HCT116 (cell line): Measurements from ENCODE around the gene CINP. TPM values are rescaled to one million over a fixed set of nuclear protein-coding genes. Genes with fewer than 3 reads are reported as not detected.

Experiments used
- ATAC-seq: fragments of 200-7000 bp; cut with Tn5 transposase; 2 replicates; pipeline ENCODE4 v1.9.1; 2020; ENCODE audit warnings: mild to moderate bottlenecking, moderate library complexity
- BruUV-seq: library from RNA; stranded (reverse); fragments of 400-500 nt; replicated peaks from 2 replicates; lab custom pipeline; 2021; lab: Mats Ljungman, UMichigan
- CTCF ChIA-PET: fragments of 300-600 bp; sonication (Branson Sonifier 250); formaldehyde crosslinking; loops from one replicate; lab custom pipeline; 2021; ENCODE audit warnings: antibody characterized with exemption; lab: Charles Lee
- POLR2A ChIA-PET: fragments of 300-600, 350-600 bp; sonication (Branson Sonifier 250); formaldehyde crosslinking; loops from one replicate; lab custom pipeline; 2021; ENCODE audit warnings: antibody characterized with exemption; lab: Charles Lee
- RAD21 ChIA-PET, 2 experiments: fragments of 300-600 bp; sonication (Branson Sonifier 250); formaldehyde crosslinking; loops; one replicate each; lab custom pipeline; 2023; ENCODE audit warnings: low total read pairs in 2 of 2; ENCODE audit not compliant: uncharacterized antibody in 2 of 2, unreplicated experiment in 2 of 2, low non-redundant PET in 1 of 2; lab: Charles Lee
- DNase-seq: peaks from one replicate; pipeline ENCODE4 v3.0.0-alpha.2; 2010; ENCODE audit warnings: low read depth, low spot score
- H2AFZ ChIP-seq: fragments of 200-600 bp; shearing (Covaris generic), sonication (generic); 2 replicates; pipeline ENCODE4 v1.6.1; 2017; ENCODE audit warnings: low read depth, mixed run types, mixed read lengths, antibody characterized with exemption, low read length; ENCODE audit not compliant: poor library complexity, severe bottlenecking
- H3K27ac ChIP-seq: 2 replicates; pipeline ENCODE4 v1.5.1; 2012; ENCODE audit warnings: low read depth, low read length
- H3K27me3 ChIP-seq: fragments of 200-600 bp; sonication (generic); 2 replicates; pipeline ENCODE4 v1.6.1; 2016; ENCODE audit warnings: mixed run types, low read length, mixed read lengths; ENCODE audit not compliant: insufficient read depth
- H3K36me3 ChIP-seq, 2 experiments: fragments of 200-500 bp in 1 of 2; fragments of 200-600 bp in 1 of 2; sonication (Bioruptor generic) in 1 of 2; sonication (generic) in 1 of 2; 2 replicates each; pipeline versions ENCODE4 v1.5.1 to v1.6.1; 2014 to 2016; ENCODE audit warnings: low read length in 2 of 2, inconsistent platforms in 1 of 2, mixed read lengths in 1 of 2, mixed run types in 1 of 2; ENCODE audit not compliant: insufficient read depth in 2 of 2, control insufficient read depth in 1 of 2
- H3K4me1 ChIP-seq, 2 experiments: fragments of 200-600 bp in 1 of 2; sonication (generic) in 1 of 2; 2 replicates each; pipeline versions ENCODE4 v1.5.1 to v1.6.1; 2012 to 2017; ENCODE audit warnings: low read length in 2 of 2, inconsistent platforms in 1 of 2, mild to moderate bottlenecking in 1 of 2, mixed read lengths in 1 of 2, mixed run types in 1 of 2, moderate library complexity in 1 of 2; ENCODE audit not compliant: insufficient read depth in 2 of 2, control insufficient read depth in 1 of 2
- H3K4me2 ChIP-seq: fragments of 200-600 bp; sonication (generic); 2 replicates; pipeline ENCODE4 v1.6.1; 2017; ENCODE audit warnings: mixed run types, low read length, mixed read lengths
- H3K4me3 ChIP-seq, 2 experiments: fragments of 200-600 bp in 1 of 2; sonication (generic) in 1 of 2; replicated peaks in 1 of 2; 2 replicates each; pipeline ENCODE4 v1.5.1; 2011 to 2016; ENCODE audit warnings: low read length in 2 of 2, control low read depth in 1 of 2, low read depth in 1 of 2, mild to moderate bottlenecking in 1 of 2, mixed read lengths in 1 of 2, mixed run types in 1 of 2
- H3K79me2 ChIP-seq: fragments of 200-600 bp; sonication (generic); 2 replicates; pipeline ENCODE4 v1.6.1; 2017; ENCODE audit warnings: mild to moderate bottlenecking, mixed run types, low read length, moderate library complexity, mixed read lengths; ENCODE audit not compliant: insufficient read depth
- H3K9ac ChIP-seq: fragments of 200-600 bp; sonication (generic); 2 replicates; pipeline ENCODE4 v1.6.1; 2016; ENCODE audit warnings: low read length, mixed read lengths
- H3K9me2 ChIP-seq: fragments of 200-600 bp; sonication (generic), shearing (Covaris generic); 2 replicates; pipeline ENCODE4 v1.6.1; 2017; ENCODE audit warnings: mixed run types, mild to moderate bottlenecking, moderate library complexity; ENCODE audit not compliant: insufficient read depth
- H3K9me3 ChIP-seq, 2 experiments: fragments of 200-500 bp in 1 of 2; fragments of 200-600 bp in 1 of 2; sonication (Bioruptor generic) in 1 of 2; sonication (generic) in 1 of 2; 2 replicates each; pipeline ENCODE4 v1.6.1; 2014 to 2017; ENCODE audit warnings: low read length in 2 of 2, mixed read lengths in 2 of 2, inconsistent platforms in 1 of 2, low read depth in 1 of 2, mild to moderate bottlenecking in 1 of 2, mixed run types in 1 of 2, moderate library complexity in 1 of 2; ENCODE audit not compliant: control insufficient read depth in 1 of 2, insufficient read depth in 1 of 2
- H4K20me1 ChIP-seq: fragments of 200-600 bp; sonication (generic), shearing (Covaris generic); 2 replicates; pipeline ENCODE4 v1.6.1; 2017; ENCODE audit warnings: mixed run types, mild to moderate bottlenecking, moderate library complexity; ENCODE audit not compliant: insufficient read depth
- EZH2phosphoT487 ChIP-seq: fragments of 200-600 bp; IDR thresholded peaks from 2 replicates; pipeline ENCODE4 v1.6.1; 2018; ENCODE audit warnings: antibody characterized with exemption, borderline replicate concordance
- SIN3A ChIP-seq: IDR thresholded peaks from 2 replicates; pipeline ENCODE4 v1.6.1; 2012; ENCODE audit warnings: low read depth
- intact Hi-C: fragments of 100-400 bp; cut with micrococcal nuclease; formaldehyde crosslinking; loops from 2 replicates; pipeline ENCODE4 v1.10.0; 2022
- total RNA-seq: library from RNA; stranded (reverse); gene quantifications from one replicate; pipeline ENCODE4 v1.2.1, GENCODE V29; 2021; ENCODE audit not compliant: unreplicated experiment
- TF ChIP-seq, protein P1 (sequence below), 3 experiments: fragments of 200-600 bp in 1 of 3; sonication (generic) in 1 of 3; IDR thresholded peaks in 2 of 3; conservative IDR thresholded peaks in 1 of 3; 2 replicates each; pipeline ENCODE4 v1.5.1; 2012 to 2017; ENCODE audit warnings: low read depth in 2 of 3, low read length in 2 of 3, antibody characterized with exemption in 1 of 3, borderline replicate concordance in 1 of 3, control low read depth in 1 of 3, mild to moderate bottlenecking in 1 of 3, mixed read lengths in 1 of 3, mixed run types in 1 of 3, moderate library complexity in 1 of 3; ENCODE audit not compliant: insufficient read depth in 1 of 3
- TF ChIP-seq, protein P2 (sequence below): IDR thresholded peaks from 2 replicates; pipeline ENCODE4 v1.6.1; 2012; ENCODE audit warnings: low read depth

The CINP gene
- total RNA-seq, 1 experiment from 2014 or later = 49.1 TPM

DNA sequence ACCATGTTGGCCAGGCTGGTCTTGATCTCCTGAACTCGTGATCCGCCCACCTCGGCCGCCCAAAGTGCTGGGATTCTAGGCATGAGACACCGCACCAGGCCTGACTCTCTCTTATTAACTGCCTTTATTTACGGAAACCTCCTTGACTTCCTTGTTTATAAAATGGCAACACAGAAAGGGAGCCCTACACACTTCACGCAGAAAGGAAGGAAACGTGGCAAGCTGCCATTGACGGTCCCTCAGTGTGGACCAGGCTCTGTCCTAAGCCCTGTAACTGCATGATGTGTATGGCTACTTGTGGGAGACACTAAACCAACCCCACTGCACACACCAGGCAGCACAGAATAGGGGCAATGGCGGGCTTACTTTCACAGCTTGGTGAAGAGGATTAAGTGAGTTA lies 11.7 kb downstream of the CINP start:
- Histone ChIP-seq H3K4me2 (no peak overlapping the region), H3K27me3 (no peaks in the 10 kb centered on the region), H2AFZ (no peak overlapping the region), H3K9me2 (no peaks in the 10 kb centered on the region), H3K9ac (no peak overlapping the region), H4K20me1 (no peaks in the 10 kb centered on the region), H3K79me2 (no peaks in the 10 kb centered on the region), H3K4me1 (no peaks in the 10 kb centered on the region), H3K4me3 (no peak overlapping the region), H3K27ac (no peak overlapping the region), H3K9me3 (no peaks in the 10 kb centered on the region), H3K36me3 (peaks cover 11 to 28% of the 10 kb centered on the region in 2 experiments; a peak in 3 of 4 replicates)
- DNase-seq = no peak
- ATAC-seq = no peak
- POLR2A ChIA-PET = interaction anchor here (0.6 to 0.7 kb wide), 2 partner anchors 404 to 784 kb away, joined by 4 read pairs; no protein-coding TSS in a partner anchor
- RAD21 ChIA-PET = no interaction called here
- CTCF ChIA-PET = no interaction called here
- TF ChIP-seq, protein P1, sequence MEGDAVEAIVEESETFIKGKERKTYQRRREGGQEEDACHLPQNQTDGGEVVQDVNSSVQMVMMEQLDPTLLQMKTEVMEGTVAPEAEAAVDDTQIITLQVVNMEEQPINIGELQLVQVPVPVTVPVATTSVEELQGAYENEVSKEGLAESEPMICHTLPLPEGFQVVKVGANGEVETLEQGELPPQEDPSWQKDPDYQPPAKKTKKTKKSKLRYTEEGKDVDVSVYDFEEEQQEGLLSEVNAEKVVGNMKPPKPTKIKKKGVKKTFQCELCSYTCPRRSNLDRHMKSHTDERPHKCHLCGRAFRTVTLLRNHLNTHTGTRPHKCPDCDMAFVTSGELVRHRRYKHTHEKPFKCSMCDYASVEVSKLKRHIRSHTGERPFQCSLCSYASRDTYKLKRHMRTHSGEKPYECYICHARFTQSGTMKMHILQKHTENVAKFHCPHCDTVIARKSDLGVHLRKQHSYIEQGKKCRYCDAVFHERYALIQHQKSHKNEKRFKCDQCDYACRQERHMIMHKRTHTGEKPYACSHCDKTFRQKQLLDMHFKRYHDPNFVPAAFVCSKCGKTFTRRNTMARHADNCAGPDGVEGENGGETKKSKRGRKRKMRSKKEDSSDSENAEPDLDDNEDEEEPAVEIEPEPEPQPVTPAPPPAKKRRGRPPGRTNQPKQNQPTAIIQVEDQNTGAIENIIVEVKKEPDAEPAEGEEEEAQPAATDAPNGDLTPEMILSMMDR (IDR thresholded peaks at IDR 0.05 in 2 of 3, conservative IDR thresholded peaks at IDR 0.05 in 1 of 3; ENCODE audit: borderline replicate concordance in 1 of 3, insufficient read depth in 1 of 3, low read depth in 2 of 3, low read length in 2 of 3) = no peak
- no peak for TF ChIP-seq EZH2phosphoT487
- intact Hi-C loops = no loop called here
- no TSS peak for BruUV-seq

DNA sequence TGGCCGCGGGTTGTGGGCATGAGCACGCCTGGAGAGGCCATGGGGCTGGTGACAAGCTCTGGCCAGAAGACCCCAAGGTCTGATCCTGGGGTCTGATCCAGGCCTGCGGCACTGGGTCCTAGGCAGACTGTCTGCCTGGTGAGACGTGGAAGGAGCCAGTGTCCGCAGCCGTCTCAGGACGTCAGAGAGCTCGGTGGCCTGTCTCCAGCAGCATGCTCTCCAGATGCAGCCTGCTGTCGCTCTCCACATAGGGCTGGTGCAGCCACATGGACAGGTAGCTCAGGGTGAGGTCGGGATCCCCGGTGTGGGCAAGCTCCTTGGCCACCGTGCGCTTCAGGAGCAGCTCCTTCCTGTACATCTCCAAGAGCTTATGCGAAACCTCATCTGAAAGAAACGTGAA lies 14.3 kb downstream of the CINP start:
- BruUV-seq = no TSS peak
- RAD21 ChIA-PET = no interaction called here
- no peaks in the 10 kb centered on the region for H3K9me2 ChIP-seq
- DNase-seq (no peak), ATAC-seq (no peak)
- no peak overlapping the region for H2AFZ ChIP-seq
- peaks cover 7 to 21% of the 10 kb centered on the region in 2 experiments; a peak in 2 of 4 replicates for H3K36me3 ChIP-seq
- H3K27ac ChIP-seq = no peak overlapping the region
- intact Hi-C loops = no loop called here
- POLR2A ChIA-PET = no interaction called here
- no peaks in the 10 kb centered on the region for H3K79me2 ChIP-seq
- no peak overlapping the region for H3K4me2 ChIP-seq
- H3K27me3 ChIP-seq = no peaks in the 10 kb centered on the region
- no peaks in the 10 kb centered on the region for H4K20me1 ChIP-seq
- CTCF ChIA-PET = no interaction called here
- H3K4me1 ChIP-seq = no peaks in the 10 kb centered on the region
- H3K9ac ChIP-seq = no peak overlapping the region
- TF ChIP-seq, protein P2, sequence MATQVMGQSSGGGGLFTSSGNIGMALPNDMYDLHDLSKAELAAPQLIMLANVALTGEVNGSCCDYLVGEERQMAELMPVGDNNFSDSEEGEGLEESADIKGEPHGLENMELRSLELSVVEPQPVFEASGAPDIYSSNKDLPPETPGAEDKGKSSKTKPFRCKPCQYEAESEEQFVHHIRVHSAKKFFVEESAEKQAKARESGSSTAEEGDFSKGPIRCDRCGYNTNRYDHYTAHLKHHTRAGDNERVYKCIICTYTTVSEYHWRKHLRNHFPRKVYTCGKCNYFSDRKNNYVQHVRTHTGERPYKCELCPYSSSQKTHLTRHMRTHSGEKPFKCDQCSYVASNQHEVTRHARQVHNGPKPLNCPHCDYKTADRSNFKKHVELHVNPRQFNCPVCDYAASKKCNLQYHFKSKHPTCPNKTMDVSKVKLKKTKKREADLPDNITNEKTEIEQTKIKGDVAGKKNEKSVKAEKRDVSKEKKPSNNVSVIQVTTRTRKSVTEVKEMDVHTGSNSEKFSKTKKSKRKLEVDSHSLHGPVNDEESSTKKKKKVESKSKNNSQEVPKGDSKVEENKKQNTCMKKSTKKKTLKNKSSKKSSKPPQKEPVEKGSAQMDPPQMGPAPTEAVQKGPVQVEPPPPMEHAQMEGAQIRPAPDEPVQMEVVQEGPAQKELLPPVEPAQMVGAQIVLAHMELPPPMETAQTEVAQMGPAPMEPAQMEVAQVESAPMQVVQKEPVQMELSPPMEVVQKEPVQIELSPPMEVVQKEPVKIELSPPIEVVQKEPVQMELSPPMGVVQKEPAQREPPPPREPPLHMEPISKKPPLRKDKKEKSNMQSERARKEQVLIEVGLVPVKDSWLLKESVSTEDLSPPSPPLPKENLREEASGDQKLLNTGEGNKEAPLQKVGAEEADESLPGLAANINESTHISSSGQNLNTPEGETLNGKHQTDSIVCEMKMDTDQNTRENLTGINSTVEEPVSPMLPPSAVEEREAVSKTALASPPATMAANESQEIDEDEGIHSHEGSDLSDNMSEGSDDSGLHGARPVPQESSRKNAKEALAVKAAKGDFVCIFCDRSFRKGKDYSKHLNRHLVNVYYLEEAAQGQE = no peak
- TF ChIP-seq SIN3A = no peak
- TF ChIP-seq, all 23 proteins: peak for 0
- Histone ChIP-seq H3K4me3 (no peak overlapping the region), H3K9me3 (no peaks in the 10 kb centered on the region)
